Cardiac muscle cell (in vitro differentiated cells and primary cell): ENCODE results near the gene MAPK1. TPM values are rescaled to one million over a fixed set of nuclear protein-coding genes. Genes with fewer than 3 reads are reported as not detected.
"Not testable (repeated sequence)": the region's sequence is repeated elsewhere in the genome, so short reads cannot be mapped to it uniquely, and the experiment has no call there.

ENCODE experiments used
- DNase-seq, 2 donors: peaks; one replicate each; pipeline versions ENCODE4 v3.0.0 to v3.0.0-alpha.2; 2010 to 2017; ENCODE audit warnings: low read depth in 1 of 2, low spot score in 1 of 2
- H3K27ac ChIP-seq: fragments of 200-600 bp; sonication (generic); 2 replicates; pipeline ENCODE4 v1.5.1; 2016
- H3K27me3 ChIP-seq: fragments of 200-600 bp; sonication (generic); 2 replicates; pipeline ENCODE4 v1.6.0; 2016; ENCODE audit warnings: control low read depth
- H3K36me3 ChIP-seq: fragments of 200-600 bp; sonication (generic); 2 replicates; pipeline ENCODE4 v1.5.1; 2016; ENCODE audit warnings: control low read depth
- H3K4me1 ChIP-seq: fragments of 200-600 bp; sonication (generic); 2 replicates; pipeline ENCODE4 v1.8.1; 2017; ENCODE audit warnings: low read depth, mild to moderate bottlenecking, mixed run types
- H3K4me3 ChIP-seq: fragments of 200-600 bp; sonication (generic); 2 replicates; pipeline ENCODE4 v1.5.1; 2016; ENCODE audit warnings: mild to moderate bottlenecking
- H3K9me3 ChIP-seq: fragments of 200-600 bp; sonication (generic); 2 replicates; pipeline ENCODE4 v1.5.1; 2017; ENCODE audit warnings: low read depth, mild to moderate bottlenecking, control low read depth
- polyA plus RNA-seq: library from polyadenylated mRNA; unstranded; fragments of >200 nt; fragmentation: Nextera tagmentation; extraction: Ambion mirVana; gene quantifications from 2 replicates; pipeline ENCODE4 v1.2.1, GENCODE V29; 2016
- total RNA-seq: library from RNA; depleted of rRNA; stranded (reverse); fragments of >200 nt; gene quantifications from 2 replicates; pipeline ENCODE4 v1.2.3, GENCODE V29; 2016
- TF ChIP-seq, protein P1 (sequence below): IDR thresholded peaks from 2 replicates; pipeline ENCODE4 v1.5.1; 2012; ENCODE audit warnings: low read depth, mild to moderate bottlenecking, low read length

The MAPK1 gene
- total and polyA plus RNA-seq, 2 experiments from 2014 or later: 32.7 to 72.1 TPM

DNA sequence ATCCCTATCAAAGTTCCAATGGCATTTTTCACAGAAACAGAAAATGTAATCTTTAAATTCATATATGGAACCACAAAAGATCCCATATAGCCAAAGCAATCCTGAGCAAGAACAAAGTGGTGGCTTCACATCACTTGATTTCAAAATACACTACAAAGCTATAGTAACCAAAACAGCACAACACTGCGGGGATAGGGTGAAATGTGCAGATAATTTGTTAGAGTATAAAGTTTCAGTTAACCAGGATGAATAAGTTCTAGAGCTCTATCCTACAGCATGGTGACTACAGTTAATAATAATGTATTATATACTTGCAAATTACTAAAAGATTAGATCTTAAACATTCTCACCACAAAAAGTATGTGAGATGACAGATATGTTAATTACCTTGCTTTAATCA lies 55.5 kb downstream of the MAPK1 start:
- no peaks in the 10 kb centered on the region for H3K4me1 ChIP-seq
- no peak overlapping the region for H3K27ac ChIP-seq
- no peaks in the 10 kb centered on the region for H3K27me3 ChIP-seq
- H3K4me3 ChIP-seq: no peak overlapping the region
- TF ChIP-seq, protein P1, sequence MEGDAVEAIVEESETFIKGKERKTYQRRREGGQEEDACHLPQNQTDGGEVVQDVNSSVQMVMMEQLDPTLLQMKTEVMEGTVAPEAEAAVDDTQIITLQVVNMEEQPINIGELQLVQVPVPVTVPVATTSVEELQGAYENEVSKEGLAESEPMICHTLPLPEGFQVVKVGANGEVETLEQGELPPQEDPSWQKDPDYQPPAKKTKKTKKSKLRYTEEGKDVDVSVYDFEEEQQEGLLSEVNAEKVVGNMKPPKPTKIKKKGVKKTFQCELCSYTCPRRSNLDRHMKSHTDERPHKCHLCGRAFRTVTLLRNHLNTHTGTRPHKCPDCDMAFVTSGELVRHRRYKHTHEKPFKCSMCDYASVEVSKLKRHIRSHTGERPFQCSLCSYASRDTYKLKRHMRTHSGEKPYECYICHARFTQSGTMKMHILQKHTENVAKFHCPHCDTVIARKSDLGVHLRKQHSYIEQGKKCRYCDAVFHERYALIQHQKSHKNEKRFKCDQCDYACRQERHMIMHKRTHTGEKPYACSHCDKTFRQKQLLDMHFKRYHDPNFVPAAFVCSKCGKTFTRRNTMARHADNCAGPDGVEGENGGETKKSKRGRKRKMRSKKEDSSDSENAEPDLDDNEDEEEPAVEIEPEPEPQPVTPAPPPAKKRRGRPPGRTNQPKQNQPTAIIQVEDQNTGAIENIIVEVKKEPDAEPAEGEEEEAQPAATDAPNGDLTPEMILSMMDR: no peak
- no peak for DNase-seq
- H3K9me3 ChIP-seq: no peaks in the 10 kb centered on the region
- H3K36me3 ChIP-seq: peaks cover 4% of the 10 kb centered on the region

DNA sequence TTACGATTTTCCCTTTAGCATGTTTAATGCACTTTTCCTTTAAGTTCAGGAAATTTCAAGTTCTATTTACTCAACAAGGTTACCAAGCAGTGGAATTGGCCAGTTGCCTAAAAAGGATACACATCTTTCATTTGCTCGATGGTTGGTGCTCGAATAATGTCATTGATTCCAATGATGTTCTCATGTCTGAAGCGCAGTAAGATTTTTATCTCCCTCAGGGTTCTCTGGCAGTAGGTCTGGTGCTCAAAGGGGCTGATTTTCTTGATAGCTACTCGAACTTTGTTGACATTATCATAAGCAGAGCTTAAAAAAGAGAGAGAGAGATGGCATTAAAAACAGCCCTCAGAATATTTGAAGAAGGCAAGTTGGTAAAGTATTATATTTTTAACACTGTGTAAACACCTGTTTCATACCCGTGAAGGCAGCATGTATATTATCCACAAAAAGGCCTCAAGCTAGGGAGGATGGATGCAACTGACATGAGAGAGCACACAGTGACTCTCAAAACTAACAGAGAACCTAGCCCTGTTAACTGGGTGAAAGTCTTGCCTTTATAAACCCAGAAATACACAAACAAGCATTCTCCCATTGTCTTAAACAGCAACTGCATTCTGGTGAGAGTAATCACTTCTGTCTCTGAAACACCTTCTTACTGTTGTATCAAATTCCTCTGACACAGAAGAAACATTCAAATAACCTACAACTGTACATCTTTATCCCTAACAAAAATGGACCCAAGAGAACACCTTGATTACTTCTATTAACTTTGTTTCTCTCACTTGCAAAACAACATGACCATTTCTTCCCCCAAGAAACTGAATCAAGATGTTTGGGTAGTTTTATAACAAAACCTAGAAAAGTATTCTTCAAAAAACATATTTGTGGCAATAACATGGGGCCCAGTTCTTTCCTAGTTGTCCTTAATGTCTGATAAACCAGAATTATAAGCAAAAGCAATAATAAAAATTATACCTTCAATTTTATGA lies 59.6 kb downstream of the MAPK1 start:
- no peaks in the 10 kb centered on the region for H3K27me3 ChIP-seq
- TF ChIP-seq, protein P1: no peak
- H3K4me1 ChIP-seq: no peaks in the 10 kb centered on the region

GRCh38 chr22:21805325-21805724 lies 62.1 kb downstream of the MAPK1 start:
- not testable (repeated sequence) for H3K27ac ChIP-seq, H3K9me3 ChIP-seq, DNase-seq, H3K27me3 ChIP-seq, H3K4me3 ChIP-seq, H3K4me1 ChIP-seq
- peaks cover 46% of the 10 kb centered on the region for H3K36me3 ChIP-seq

More for the DNA sequence above, 59.6 kb downstream of the MAPK1 start:
- Histone ChIP-seq H3K4me3 (no peak overlapping the region), H3K36me3 (peaks cover 39% of the 10 kb centered on the region), H3K9me3 (no peaks in the 10 kb centered on the region), H3K27ac (peak overlapping the region; percentile 6)
- peak in 1 of 2 donors; percentile 15 for DNase-seq

DNA sequence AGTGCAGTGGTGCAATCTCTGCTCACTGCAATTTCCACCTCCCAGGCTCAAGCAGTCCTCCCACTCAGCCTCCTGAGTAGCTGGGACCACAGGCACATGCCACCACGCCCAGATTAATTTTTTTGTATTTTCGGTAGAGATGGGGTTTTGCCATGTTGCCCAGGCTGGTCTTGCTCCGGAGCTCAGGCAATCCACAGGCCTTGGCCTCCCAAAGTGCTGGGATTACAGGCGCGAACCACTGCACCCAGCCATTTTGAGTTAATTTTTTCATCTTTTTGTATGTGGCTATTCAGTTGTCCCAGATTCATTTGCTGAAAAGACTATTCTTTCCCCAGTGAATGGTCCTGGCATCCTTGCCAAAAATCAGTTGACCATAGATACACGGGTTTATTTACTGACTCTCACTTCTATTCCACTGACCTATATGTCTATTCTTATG lies 63.6 kb downstream of the MAPK1 start:
- no peak overlapping the region for H3K27ac ChIP-seq
- no peaks in the 10 kb centered on the region for H3K9me3 ChIP-seq
- no peak for DNase-seq
- H3K4me3 ChIP-seq: no peak overlapping the region
- TF ChIP-seq, protein P1: no peak
- H3K27me3 ChIP-seq: no peaks in the 10 kb centered on the region
- H3K36me3 ChIP-seq: peaks cover 48% of the 10 kb centered on the region
- H3K4me1 ChIP-seq: no peaks in the 10 kb centered on the region

DNA sequence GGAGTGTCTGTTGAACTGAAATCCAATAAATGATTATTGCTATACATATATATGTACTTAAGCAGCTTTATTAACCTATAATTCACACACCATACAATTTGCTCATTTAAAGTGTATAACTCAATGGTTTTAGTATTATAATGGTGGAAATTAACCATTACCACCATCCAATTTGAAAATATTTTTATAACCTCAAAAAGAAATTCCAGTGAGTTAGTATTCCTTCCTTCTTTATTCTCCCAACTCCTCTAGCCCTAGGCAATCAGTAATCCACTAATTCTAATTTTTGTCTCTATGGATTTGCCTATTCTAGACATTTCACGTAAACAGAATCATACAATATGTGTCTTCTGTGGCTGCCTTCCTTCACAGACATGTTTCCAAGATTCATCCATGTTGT lies 64.8 kb downstream of the MAPK1 start:
- Histone ChIP-seq H3K4me3 (no peak overlapping the region), H3K27me3 (no peaks in the 10 kb centered on the region), H3K4me1 (peaks cover 6% of the 10 kb centered on the region), H3K9me3 (no peaks in the 10 kb centered on the region), H3K36me3 (peaks cover 57% of the 10 kb centered on the region), H3K27ac (no peak overlapping the region)
- no peak for DNase-seq
- TF ChIP-seq, protein P1: no peak

DNA sequence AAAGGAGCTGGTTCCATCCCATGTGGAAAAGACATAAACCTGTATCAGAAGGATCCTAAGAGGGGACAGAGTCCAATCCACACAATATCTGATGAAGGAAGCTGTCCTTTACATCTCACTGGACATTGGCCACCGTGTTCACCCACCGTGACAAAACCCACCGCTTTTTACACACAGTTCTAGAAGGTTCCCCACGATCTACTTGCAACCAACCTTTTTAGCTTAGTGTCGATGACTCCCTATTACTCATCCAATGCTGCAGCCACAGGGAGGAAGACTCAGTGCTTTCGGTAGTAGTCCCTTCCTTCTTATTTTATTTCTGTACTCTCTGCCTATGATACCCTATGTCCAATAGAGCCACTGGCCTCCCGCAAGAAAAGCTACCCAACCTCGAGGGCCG lies 65.4 kb downstream of the MAPK1 start:
- Histone ChIP-seq H3K4me3 (no peak overlapping the region), H3K9me3 (no peaks in the 10 kb centered on the region), H3K4me1 (peaks cover 10% of the 10 kb centered on the region), H3K27me3 (no peaks in the 10 kb centered on the region), H3K27ac (no peak overlapping the region), H3K36me3 (peaks cover 53% of the 10 kb centered on the region)
- TF ChIP-seq, protein P1: no peak
- no peak for DNase-seq

DNA sequence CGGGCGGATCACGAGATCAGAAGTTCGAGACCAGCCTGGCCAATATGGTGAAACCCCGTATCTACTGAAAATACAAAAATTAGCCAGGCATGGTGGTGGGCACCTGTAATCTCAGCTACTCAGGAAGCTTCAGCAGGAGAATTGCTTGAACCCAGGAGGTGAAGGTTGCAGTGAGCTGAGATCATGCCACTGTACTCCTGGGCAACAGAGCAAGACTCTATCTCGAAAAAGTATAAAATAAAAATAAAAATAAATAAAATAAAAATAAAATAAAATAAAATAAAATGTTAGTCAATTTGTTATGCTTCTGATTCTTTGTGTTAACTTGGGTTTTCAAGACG lies 66.2 kb downstream of the MAPK1 start:
- not testable (repeated sequence) for H3K4me3 ChIP-seq, H3K27ac ChIP-seq, H3K4me1 ChIP-seq, H3K27me3 ChIP-seq, DNase-seq, H3K9me3 ChIP-seq
- H3K36me3 ChIP-seq: peaks cover 47% of the 10 kb centered on the region
